ENCODE results near the gene INO80B.

Gene INO80B

DNA sequence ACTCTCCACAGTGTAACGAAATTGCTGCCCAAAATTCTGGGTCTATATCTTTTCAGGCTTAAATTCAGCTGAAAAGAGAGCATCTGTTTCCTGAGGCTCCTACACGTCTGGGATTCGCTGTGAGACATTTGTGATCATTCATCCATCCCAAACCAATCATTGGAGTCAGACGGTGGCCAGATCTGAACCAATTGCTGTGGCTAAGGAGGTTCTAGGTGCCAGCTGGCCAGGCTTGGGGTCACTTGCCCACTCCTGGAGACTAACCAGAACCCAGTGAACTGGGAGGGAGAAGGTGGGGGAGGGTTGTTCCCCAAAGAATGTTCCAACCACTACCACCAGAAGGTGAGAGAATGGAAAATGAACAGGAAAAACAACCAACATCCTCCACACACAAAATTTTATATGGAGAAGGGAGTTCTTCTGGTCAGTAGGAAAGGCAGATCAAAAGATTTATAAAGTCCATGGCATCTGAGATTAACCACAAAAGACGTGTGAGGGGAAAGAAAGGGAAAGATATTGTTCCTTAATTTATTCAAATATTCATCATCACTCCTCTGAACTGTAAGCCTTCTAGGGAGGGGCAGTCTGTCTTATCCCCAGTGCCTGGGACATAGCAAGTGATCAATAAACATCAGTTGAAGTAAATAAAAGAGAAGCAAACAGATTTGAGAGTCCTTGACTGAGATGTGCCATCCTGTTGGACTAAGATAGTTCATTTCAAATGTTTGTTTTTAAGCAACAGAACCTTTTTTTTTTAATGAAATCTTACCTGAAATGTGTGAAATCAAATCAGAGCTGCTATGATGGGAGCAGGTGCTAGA, 10.2 kb upstream of the INO80B start:
- TF ChIP-seq, protein P1, sequence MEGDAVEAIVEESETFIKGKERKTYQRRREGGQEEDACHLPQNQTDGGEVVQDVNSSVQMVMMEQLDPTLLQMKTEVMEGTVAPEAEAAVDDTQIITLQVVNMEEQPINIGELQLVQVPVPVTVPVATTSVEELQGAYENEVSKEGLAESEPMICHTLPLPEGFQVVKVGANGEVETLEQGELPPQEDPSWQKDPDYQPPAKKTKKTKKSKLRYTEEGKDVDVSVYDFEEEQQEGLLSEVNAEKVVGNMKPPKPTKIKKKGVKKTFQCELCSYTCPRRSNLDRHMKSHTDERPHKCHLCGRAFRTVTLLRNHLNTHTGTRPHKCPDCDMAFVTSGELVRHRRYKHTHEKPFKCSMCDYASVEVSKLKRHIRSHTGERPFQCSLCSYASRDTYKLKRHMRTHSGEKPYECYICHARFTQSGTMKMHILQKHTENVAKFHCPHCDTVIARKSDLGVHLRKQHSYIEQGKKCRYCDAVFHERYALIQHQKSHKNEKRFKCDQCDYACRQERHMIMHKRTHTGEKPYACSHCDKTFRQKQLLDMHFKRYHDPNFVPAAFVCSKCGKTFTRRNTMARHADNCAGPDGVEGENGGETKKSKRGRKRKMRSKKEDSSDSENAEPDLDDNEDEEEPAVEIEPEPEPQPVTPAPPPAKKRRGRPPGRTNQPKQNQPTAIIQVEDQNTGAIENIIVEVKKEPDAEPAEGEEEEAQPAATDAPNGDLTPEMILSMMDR (IDR thresholded peaks at IDR 0.05; ENCODE audit: low read depth, low read length): no peak
- no peak for DNase-seq (ENCODE audit: extremely low read depth, low read depth)

DNA sequence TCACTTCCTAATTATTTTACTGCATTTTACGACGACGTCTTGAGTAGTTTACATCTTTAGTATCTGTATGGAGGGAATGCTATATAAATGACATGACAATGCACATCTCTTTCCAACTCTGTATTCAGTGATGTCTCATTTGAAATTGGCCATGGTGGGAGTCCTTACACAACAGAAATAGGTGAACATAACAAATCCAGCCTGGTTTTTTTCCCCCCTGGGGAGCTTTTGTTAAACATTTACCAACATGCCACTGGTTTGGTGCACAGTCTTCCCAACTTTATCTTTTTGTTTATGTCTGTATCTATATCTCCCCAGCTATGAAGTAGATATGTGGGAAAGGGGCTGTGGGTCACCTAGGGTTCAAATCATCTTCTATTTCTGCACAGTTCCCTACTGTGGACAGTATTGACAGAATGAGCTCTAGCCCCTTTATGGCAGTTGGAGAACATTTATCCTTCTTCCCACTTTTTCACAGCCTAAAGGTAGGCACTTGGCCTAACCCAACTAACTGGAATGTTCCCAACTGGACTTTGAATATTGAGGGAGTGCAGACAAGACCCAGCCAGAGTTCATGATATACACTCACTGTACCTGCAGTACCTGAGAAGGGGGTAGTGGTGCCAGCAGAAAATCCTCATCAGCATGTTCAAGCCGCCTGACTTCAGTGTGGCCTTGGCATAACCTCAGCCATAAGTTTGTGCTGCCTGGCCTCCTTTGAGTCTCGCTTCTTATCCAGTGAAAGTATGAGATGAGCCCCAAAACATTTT, 7.5 kb upstream of the INO80B start:
- no peak for DNase-seq (ENCODE audit: extremely low read depth, low read depth)
- TF ChIP-seq, protein P1 (IDR thresholded peaks at IDR 0.05; ENCODE audit: low read depth, low read length): no peak

- DNase-seq (ENCODE audit: extremely low read depth, low read depth): no peak
- TF ChIP-seq, protein P1 (IDR thresholded peaks at IDR 0.05; ENCODE audit: low read depth, low read length): no peak
These were observed 6.1 kb upstream of the INO80B start for GRCh38 chr2:74448771-74449170.

DNA sequence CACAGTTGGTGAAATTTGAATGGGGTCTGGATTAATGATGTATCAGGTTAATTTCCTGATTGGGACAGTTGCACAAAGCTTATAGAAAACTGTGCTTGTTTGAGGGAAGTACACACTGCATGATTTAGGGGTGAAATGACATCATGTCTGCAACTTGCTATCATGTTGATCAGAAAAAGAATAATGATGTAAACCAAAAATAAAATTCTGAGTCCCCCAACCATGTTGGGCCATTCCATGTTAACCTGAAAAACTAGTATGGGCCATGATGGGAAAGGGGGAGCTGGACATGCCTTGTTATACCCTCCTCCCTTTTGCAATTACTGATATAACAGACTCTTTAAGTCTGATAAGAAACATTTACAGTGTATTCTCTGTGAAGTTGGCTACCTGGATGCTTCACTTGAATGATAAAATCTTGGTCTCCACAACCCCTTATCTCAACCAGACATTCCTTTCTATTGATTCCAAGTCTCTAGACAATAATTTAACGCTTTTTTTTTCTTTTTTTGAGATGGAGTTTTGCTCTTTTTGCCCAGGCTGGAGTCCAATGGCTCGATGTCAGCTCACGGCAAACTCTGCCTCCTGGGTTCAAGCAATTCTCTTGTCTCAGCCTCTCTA, 4.2 kb upstream of the INO80B start:
- no peak for DNase-seq (ENCODE audit: extremely low read depth, low read depth)
- TF ChIP-seq, protein P1 (IDR thresholded peaks at IDR 0.05; ENCODE audit: low read depth, low read length): no peak

- TF ChIP-seq, protein P1 (IDR thresholded peaks at IDR 0.05; ENCODE audit: low read depth, low read length): no peak
- DNase-seq (ENCODE audit: extremely low read depth, low read depth): no peak
These were observed 2.3 kb downstream of the INO80B start for GRCh38 chr2:74457129-74457548.

DNA sequence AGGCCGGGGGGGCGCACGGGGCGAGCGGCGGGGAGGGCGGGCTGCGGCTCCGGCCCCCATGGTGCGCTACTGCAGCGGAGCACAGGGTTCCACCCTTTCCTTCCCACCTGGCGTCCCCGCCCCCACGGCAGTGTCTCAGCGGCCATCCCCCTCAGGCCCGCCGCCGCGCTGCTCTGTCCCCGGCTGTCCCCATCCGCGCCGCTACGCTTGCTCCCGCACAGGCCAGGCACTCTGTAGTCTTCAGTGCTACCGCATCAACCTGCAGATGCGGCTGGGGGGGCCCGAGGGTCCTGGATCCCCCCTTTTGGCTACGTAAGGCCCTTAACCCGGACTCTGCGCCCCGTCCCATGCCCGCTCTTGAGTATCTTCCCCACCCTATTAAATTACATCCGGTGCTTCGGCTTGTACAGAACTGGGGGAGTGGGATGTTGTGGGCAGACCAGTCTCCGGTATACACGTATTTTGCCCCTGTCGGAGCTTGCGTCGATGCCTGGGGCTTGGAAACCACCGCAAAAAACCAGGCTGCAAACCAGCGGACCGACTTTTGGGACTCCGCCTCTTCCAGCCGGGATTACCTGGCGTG, 2.8 kb downstream of the INO80B start:
- DNase-seq (ENCODE audit: extremely low read depth, low read depth): no peak
- TF ChIP-seq, protein P1 (IDR thresholded peaks at IDR 0.05; ENCODE audit: low read depth, low read length): no peak
